ENCODE data around the gene HLA-DMA. TPM values are rescaled to one million over a fixed set of nuclear protein-coding genes. Genes with fewer than 3 reads are reported as not detected.

Gene HLA-DMA
- total and polyA plus RNA-seq, 3 donors from 2014 or later: 10.1 to 54.5 (median 19.8) TPM

GRCh38 chr6:32922083-32922482, 30.8 kb downstream of the HLA-DMA start:
- WGBS, 2 donors: 89 to 97% methylated on average over 2 of the region's 2 CpGs
- Histone ChIP-seq H3K27ac (no peak overlapping the region), H3K27me3 (no peaks in the 10 kb centered on the region), H3K9me3 (no peaks in the 10 kb centered on the region), H3K36me3 (ENCODE audit: low read depth, missing control alignments) (no peaks in the 10 kb centered on the region), H3K4me3 (no peak overlapping the region), H3K4me1 (no peaks in the 10 kb centered on the region)
- no peak for TF ChIP-seq CTCF (IDR thresholded peaks at IDR 0.05)
- TF ChIP-seq POLR2A (IDR thresholded peaks at IDR 0.05): no peak
- DNase-seq: no peak
- intact Hi-C loops (cut with DNase I; ENCODE audit: low total_unique reads): no loop called here

- WGBS, 2 donors: 72 to 79% methylated on average over 2 of the region's 2 CpGs
- Histone ChIP-seq H3K36me3 (ENCODE audit: low read depth, missing control alignments) (no peaks in the 10 kb centered on the region), H3K9me3 (no peaks in the 10 kb centered on the region), H3K4me1 (no peaks in the 10 kb centered on the region), H3K27me3 (no peaks in the 10 kb centered on the region), H3K4me3 (no peak overlapping the region), H3K27ac (no peak overlapping the region)
- no peak for DNase-seq
- no peak for TF ChIP-seq CTCF (IDR thresholded peaks at IDR 0.05)
- TF ChIP-seq POLR2A (IDR thresholded peaks at IDR 0.05): no peak
- intact Hi-C loops (cut with DNase I; ENCODE audit: low total_unique reads): no loop called here
These were observed 32.2 kb downstream of the HLA-DMA start for GRCh38 chr6:32920715-32921114.

GRCh38 chr6:32912951-32913350, 39.9 kb downstream of the HLA-DMA start:
- H3K4me3 ChIP-seq: no peak overlapping the region
- TF ChIP-seq POLR2A (IDR thresholded peaks at IDR 0.05): no peak
- TF ChIP-seq CTCF (IDR thresholded peaks at IDR 0.05): no peak
- no peak for DNase-seq

GRCh38 chr6:32908897-32909296, 44.0 kb downstream of the HLA-DMA start:
- Histone ChIP-seq H3K4me1 (no peaks in the 10 kb centered on the region), H3K36me3 (ENCODE audit: low read depth, missing control alignments) (no peaks in the 10 kb centered on the region), H3K4me3 (no peak overlapping the region), H3K9me3 (no peaks in the 10 kb centered on the region), H3K27me3 (no peaks in the 10 kb centered on the region), H3K27ac (no peak overlapping the region)
- DNase-seq: peak; percentile 45
- TF ChIP-seq CTCF (IDR thresholded peaks at IDR 0.05): no peak
- no peak for TF ChIP-seq POLR2A (IDR thresholded peaks at IDR 0.05)
- intact Hi-C loops (cut with DNase I; ENCODE audit: low total_unique reads): no loop called here
- WGBS, 2 donors: 56 to 59% methylated on average over 2 of the region's 2 CpGs

More at GRCh38 chr6:32912951-32913350, 39.9 kb downstream of the HLA-DMA start:
- Histone ChIP-seq H3K9me3 (no peaks in the 10 kb centered on the region), H3K27me3 (no peaks in the 10 kb centered on the region), H3K4me1 (no peaks in the 10 kb centered on the region), H3K27ac (no peak overlapping the region), H3K36me3 (ENCODE audit: low read depth, missing control alignments) (no peaks in the 10 kb centered on the region)
- 74 to 89% methylated on average over 1 of the region's 1 CpG for WGBS, 2 donors
- intact Hi-C loops (cut with DNase I; ENCODE audit: low total_unique reads): no loop called here

GRCh38 chr6:32906539-32906938, 46.4 kb downstream of the HLA-DMA start:
- Histone ChIP-seq H3K9me3 (no peaks in the 10 kb centered on the region), H3K27ac (no peak overlapping the region), H3K4me1 (no peaks in the 10 kb centered on the region), H3K4me3 (no peak overlapping the region), H3K36me3 (ENCODE audit: low read depth, missing control alignments) (no peaks in the 10 kb centered on the region), H3K27me3 (no peaks in the 10 kb centered on the region)
- intact Hi-C loops (cut with DNase I; ENCODE audit: low total_unique reads): no loop called here
- no peak for TF ChIP-seq POLR2A (IDR thresholded peaks at IDR 0.05)
- no peak for TF ChIP-seq CTCF (IDR thresholded peaks at IDR 0.05)
- no peak for DNase-seq
- 86 to 88% methylated on average over 1 of the region's 1 CpG for WGBS, 2 donors
